HCT116 (cell line): ENCODE measurements around the gene HMCN1. TPM values are rescaled to one million over a fixed set of nuclear protein-coding genes. Genes with fewer than 3 reads are reported as not detected.

Experiments
- ATAC-seq: fragments of 200-7000 bp; cut with Tn5 transposase; 2 replicates; pipeline ENCODE4 v1.9.1; 2020; ENCODE audit warnings: mild to moderate bottlenecking, moderate library complexity
- BruUV-seq: library from RNA; stranded (reverse); fragments of 400-500 nt; replicated peaks from 2 replicates; lab custom pipeline; 2021; lab: Mats Ljungman, UMichigan
- CTCF ChIA-PET: fragments of 300-600 bp; sonication (Branson Sonifier 250); formaldehyde crosslinking; loops from one replicate; lab custom pipeline; 2021; ENCODE audit warnings: antibody characterized with exemption; lab: Charles Lee
- POLR2A ChIA-PET: fragments of 300-600, 350-600 bp; sonication (Branson Sonifier 250); formaldehyde crosslinking; loops from one replicate; lab custom pipeline; 2021; ENCODE audit warnings: antibody characterized with exemption; lab: Charles Lee
- RAD21 ChIA-PET, 2 experiments: fragments of 300-600 bp; sonication (Branson Sonifier 250); formaldehyde crosslinking; loops; one replicate each; lab custom pipeline; 2023; ENCODE audit warnings: low total read pairs in 2 of 2; ENCODE audit not compliant: uncharacterized antibody in 2 of 2, unreplicated experiment in 2 of 2, low non-redundant PET in 1 of 2; lab: Charles Lee
- DNase-seq: peaks from one replicate; pipeline ENCODE4 v3.0.0-alpha.2; 2010; ENCODE audit warnings: low read depth, low spot score
- H2AFZ ChIP-seq: fragments of 200-600 bp; shearing (Covaris generic), sonication (generic); 2 replicates; pipeline ENCODE4 v1.6.1; 2017; ENCODE audit warnings: low read depth, mixed run types, mixed read lengths, antibody characterized with exemption, low read length; ENCODE audit not compliant: poor library complexity, severe bottlenecking
- H3K27ac ChIP-seq: 2 replicates; pipeline ENCODE4 v1.5.1; 2012; ENCODE audit warnings: low read depth, low read length
- H3K27me3 ChIP-seq: fragments of 200-600 bp; sonication (generic); 2 replicates; pipeline ENCODE4 v1.6.1; 2016; ENCODE audit warnings: mixed run types, low read length, mixed read lengths; ENCODE audit not compliant: insufficient read depth
- H3K36me3 ChIP-seq, 2 experiments: fragments of 200-500 bp in 1 of 2; fragments of 200-600 bp in 1 of 2; sonication (Bioruptor generic) in 1 of 2; sonication (generic) in 1 of 2; 2 replicates each; pipeline versions ENCODE4 v1.5.1 to v1.6.1; 2014 to 2016; ENCODE audit warnings: low read length in 2 of 2, inconsistent platforms in 1 of 2, mixed read lengths in 1 of 2, mixed run types in 1 of 2; ENCODE audit not compliant: insufficient read depth in 2 of 2, control insufficient read depth in 1 of 2
- H3K4me1 ChIP-seq, 2 experiments: fragments of 200-600 bp in 1 of 2; sonication (generic) in 1 of 2; 2 replicates each; pipeline versions ENCODE4 v1.5.1 to v1.6.1; 2012 to 2017; ENCODE audit warnings: low read length in 2 of 2, inconsistent platforms in 1 of 2, mild to moderate bottlenecking in 1 of 2, mixed read lengths in 1 of 2, mixed run types in 1 of 2, moderate library complexity in 1 of 2; ENCODE audit not compliant: insufficient read depth in 2 of 2, control insufficient read depth in 1 of 2
- H3K4me2 ChIP-seq: fragments of 200-600 bp; sonication (generic); 2 replicates; pipeline ENCODE4 v1.6.1; 2017; ENCODE audit warnings: mixed run types, low read length, mixed read lengths
- H3K4me3 ChIP-seq, 2 experiments: fragments of 200-600 bp in 1 of 2; sonication (generic) in 1 of 2; replicated peaks in 1 of 2; 2 replicates each; pipeline ENCODE4 v1.5.1; 2011 to 2016; ENCODE audit warnings: low read length in 2 of 2, control low read depth in 1 of 2, low read depth in 1 of 2, mild to moderate bottlenecking in 1 of 2, mixed read lengths in 1 of 2, mixed run types in 1 of 2
- H3K79me2 ChIP-seq: fragments of 200-600 bp; sonication (generic); 2 replicates; pipeline ENCODE4 v1.6.1; 2017; ENCODE audit warnings: mild to moderate bottlenecking, mixed run types, low read length, moderate library complexity, mixed read lengths; ENCODE audit not compliant: insufficient read depth
- H3K9ac ChIP-seq: fragments of 200-600 bp; sonication (generic); 2 replicates; pipeline ENCODE4 v1.6.1; 2016; ENCODE audit warnings: low read length, mixed read lengths
- H3K9me2 ChIP-seq: fragments of 200-600 bp; sonication (generic), shearing (Covaris generic); 2 replicates; pipeline ENCODE4 v1.6.1; 2017; ENCODE audit warnings: mixed run types, mild to moderate bottlenecking, moderate library complexity; ENCODE audit not compliant: insufficient read depth
- H3K9me3 ChIP-seq, 2 experiments: fragments of 200-500 bp in 1 of 2; fragments of 200-600 bp in 1 of 2; sonication (Bioruptor generic) in 1 of 2; sonication (generic) in 1 of 2; 2 replicates each; pipeline ENCODE4 v1.6.1; 2014 to 2017; ENCODE audit warnings: low read length in 2 of 2, mixed read lengths in 2 of 2, inconsistent platforms in 1 of 2, low read depth in 1 of 2, mild to moderate bottlenecking in 1 of 2, mixed run types in 1 of 2, moderate library complexity in 1 of 2; ENCODE audit not compliant: control insufficient read depth in 1 of 2, insufficient read depth in 1 of 2
- H4K20me1 ChIP-seq: fragments of 200-600 bp; sonication (generic), shearing (Covaris generic); 2 replicates; pipeline ENCODE4 v1.6.1; 2017; ENCODE audit warnings: mixed run types, mild to moderate bottlenecking, moderate library complexity; ENCODE audit not compliant: insufficient read depth
- CBX3 ChIP-seq: IDR thresholded peaks from 2 replicates; pipeline ENCODE4 v1.6.1; 2012; ENCODE audit warnings: low read depth
- CEBPB ChIP-seq: IDR thresholded peaks from 2 replicates; pipeline ENCODE4 v1.6.1; 2012; ENCODE audit warnings: low read depth
- CTCF ChIP-seq, 3 experiments: fragments of 200-600 bp in 1 of 3; sonication (generic) in 1 of 3; IDR thresholded peaks in 2 of 3; conservative IDR thresholded peaks in 1 of 3; 2 replicates each; pipeline ENCODE4 v1.5.1; 2012 to 2017; ENCODE audit warnings: low read depth in 2 of 3, low read length in 2 of 3, antibody characterized with exemption in 1 of 3, borderline replicate concordance in 1 of 3, control low read depth in 1 of 3, mild to moderate bottlenecking in 1 of 3, mixed read lengths in 1 of 3, mixed run types in 1 of 3, moderate library complexity in 1 of 3; ENCODE audit not compliant: insufficient read depth in 1 of 3
- ELF1 ChIP-seq: IDR thresholded peaks from 2 replicates; pipeline ENCODE4 v1.6.1; 2012; ENCODE audit warnings: low read depth, borderline replicate concordance
- FOSL1 ChIP-seq: IDR thresholded peaks from 2 replicates; pipeline ENCODE4 v1.6.1; 2012; ENCODE audit warnings: low read depth
- JUND ChIP-seq: IDR thresholded peaks from 2 replicates; pipeline ENCODE4 v1.6.1; 2012
- MAX ChIP-seq: IDR thresholded peaks from 2 replicates; pipeline ENCODE4 v1.6.1; 2012
- POLR2A ChIP-seq: IDR thresholded peaks from 2 replicates; pipeline ENCODE4 v1.7.0; 2011; ENCODE audit warnings: borderline replicate concordance; ENCODE audit not compliant: insufficient read depth, insufficient read length; ENCODE audit errors: extremely low read depth
- RAD21 ChIP-seq: IDR thresholded peaks from 2 replicates; pipeline ENCODE4 v1.6.1; 2012; ENCODE audit warnings: low read depth, mild to moderate bottlenecking
- SIN3A ChIP-seq: IDR thresholded peaks from 2 replicates; pipeline ENCODE4 v1.6.1; 2012; ENCODE audit warnings: low read depth
- SP1 ChIP-seq: IDR thresholded peaks from 2 replicates; pipeline ENCODE4 v1.6.1; 2012; ENCODE audit warnings: low read depth
- ZNF274 ChIP-seq: fragments of 200-500 bp; sonication (Bioruptor generic); IDR thresholded peaks from 2 replicates; pipeline ENCODE4 v1.6.1; 2014; ENCODE audit warnings: mild to moderate bottlenecking, low read depth, low read length, inconsistent platforms
- intact Hi-C: fragments of 100-400 bp; cut with micrococcal nuclease; formaldehyde crosslinking; loops from 2 replicates; pipeline ENCODE4 v1.10.0; 2022
- total RNA-seq: library from RNA; stranded (reverse); gene quantifications from one replicate; pipeline ENCODE4 v1.2.1, GENCODE V29; 2021; ENCODE audit not compliant: unreplicated experiment

The HMCN1 gene
- total RNA-seq, 1 experiment from 2014 or later, result 0.59 TPM

- H2AFZ ChIP-seq, result no peak overlapping the region
- H4K20me1 ChIP-seq, result no peaks in the 10 kb centered on the region
- no peak overlapping the region for H3K4me3 ChIP-seq
- no peaks in the 10 kb centered on the region for H3K36me3 ChIP-seq
- H3K9me2 ChIP-seq, result no peaks in the 10 kb centered on the region
- H3K9ac ChIP-seq, result no peak overlapping the region
- CTCF ChIA-PET, result no interaction called here
- no peak for DNase-seq
- ATAC-seq, result no peak
- no peaks in the 10 kb centered on the region for H3K79me2 ChIP-seq
- TF ChIP-seq JUND, result no peak
- BruUV-seq, result no TSS peak
- H3K4me2 ChIP-seq, result no peak overlapping the region
- POLR2A ChIA-PET, result no interaction called here
- intact Hi-C loops, result no loop called here
- RAD21 ChIA-PET, result no interaction called here
- H3K4me1 ChIP-seq, result no peaks in the 10 kb centered on the region
- H3K9me3 ChIP-seq, result no peaks in the 10 kb centered on the region
- H3K27me3 ChIP-seq, result no peaks in the 10 kb centered on the region
- no peak overlapping the region for H3K27ac ChIP-seq
Observed at GRCh38 chr1:186220911-186221310, 486.7 kb downstream of the HMCN1 start.

GRCh38 chr1:186225096-186225495 is 490.9 kb downstream of the HMCN1 start:
- Histone ChIP-seq H3K9me3 (no peaks in the 10 kb centered on the region), H2AFZ (no peak overlapping the region), H3K4me2 (no peak overlapping the region), H3K4me1 (no peaks in the 10 kb centered on the region), H3K9ac (no peak overlapping the region), H3K27ac (no peak overlapping the region), H3K4me3 (no peak overlapping the region), H3K36me3 (no peaks in the 10 kb centered on the region), H3K9me2 (no peaks in the 10 kb centered on the region), H4K20me1 (no peaks in the 10 kb centered on the region), H3K79me2 (no peaks in the 10 kb centered on the region), H3K27me3 (no peaks in the 10 kb centered on the region)
- intact Hi-C loops, result no loop called here
- CTCF ChIA-PET, result no interaction called here
- no peak for DNase-seq
- ATAC-seq, result no peak
- no TSS peak for BruUV-seq
- POLR2A ChIA-PET, result no interaction called here
- RAD21 ChIA-PET, result no interaction called here
- TF ChIP-seq RAD21 (no peak), CBX3 (no peak), SIN3A (no peak), FOSL1 (no peak)

GRCh38 chr1:186228749-186229148 is 494.6 kb downstream of the HMCN1 start:
- Histone ChIP-seq H3K9me2 (no peaks in the 10 kb centered on the region), H3K4me3 (no peak overlapping the region), H3K4me2 (no peak overlapping the region), H3K9ac (no peak overlapping the region), H3K9me3 (no peaks in the 10 kb centered on the region), H3K79me2 (no peaks in the 10 kb centered on the region), H3K27me3 (no peaks in the 10 kb centered on the region), H3K36me3 (no peaks in the 10 kb centered on the region), H3K27ac (no peak overlapping the region), H3K4me1 (no peaks in the 10 kb centered on the region), H2AFZ (no peak overlapping the region), H4K20me1 (no peaks in the 10 kb centered on the region)
- no peak for ATAC-seq
- intact Hi-C loops, result no loop called here
- ChIA-PET CTCF (no interaction called here), POLR2A (no interaction called here), RAD21 (no interaction called here)
- BruUV-seq, result no TSS peak
- DNase-seq, result no peak
- TF ChIP-seq SP1 (no peak), SIN3A (no peak), ELF1 (no peak), CEBPB (no peak), FOSL1 (no peak), RAD21 (no peak), CTCF (IDR thresholded peaks at IDR 0.05 in 2 of 3, conservative IDR thresholded peaks at IDR 0.05 in 1 of 3; ENCODE audit: borderline replicate concordance in 1 of 3, insufficient read depth in 1 of 3, low read depth in 2 of 3, low read length in 2 of 3) (no peak), MAX (no peak), POLR2A (no peak), ZNF274 (no peak)
